HG03064 (cell line): ENCODE measurements around the gene CACNA1C.
"Not testable (repeated sequence)": the region's sequence is repeated elsewhere in the genome, so short reads cannot be mapped to it uniquely, and the experiment has no call there.

ENCODE experiments used
- ATAC-seq: cut with Tn5 transposase; IDR thresholded peaks from one replicate; pipeline ENCODE4 v1.9.1; 2021; ENCODE audit warnings: low read depth; ENCODE audit not compliant: unreplicated experiment

Gene CACNA1C

GRCh38 chr12:2074792-2075191, 22.0 kb downstream of the CACNA1C start:
- no peak for ATAC-seq

- no peak for ATAC-seq
Observed at GRCh38 chr12:2075508-2076195, 22.9 kb downstream of the CACNA1C start.

GRCh38 chr12:2076196-2076570, 23.4 kb downstream of the CACNA1C start:
- no peak for ATAC-seq

GRCh38 chr12:2076728-2077127, 23.9 kb downstream of the CACNA1C start:
- ATAC-seq, result no peak

- ATAC-seq, result no peak
Observed at GRCh38 chr12:2080604-2081003, 27.8 kb downstream of the CACNA1C start.

GRCh38 chr12:2082321-2082720, 29.5 kb downstream of the CACNA1C start:
- no peak for ATAC-seq

- no peak for ATAC-seq
Observed at GRCh38 chr12:2083008-2083407, 30.2 kb downstream of the CACNA1C start.

GRCh38 chr12:2083561-2083960, 30.8 kb downstream of the CACNA1C start:
- ATAC-seq, result no peak

- no peak for ATAC-seq
Observed at GRCh38 chr12:2084553-2085296, 31.9 kb downstream of the CACNA1C start.

GRCh38 chr12:2092354-2092753, 39.6 kb downstream of the CACNA1C start:
- ATAC-seq, result no peak

- ATAC-seq, result no peak
Observed at GRCh38 chr12:2092890-2093289, 40.1 kb downstream of the CACNA1C start.

- ATAC-seq, result no peak
Observed at GRCh38 chr12:2094597-2094996, 41.8 kb downstream of the CACNA1C start.

GRCh38 chr12:2095878-2096277, 43.1 kb downstream of the CACNA1C start:
- no peak for ATAC-seq

GRCh38 chr12:2097617-2098016, 44.8 kb downstream of the CACNA1C start:
- ATAC-seq, result no peak

GRCh38 chr12:2098852-2099251, 46.1 kb downstream of the CACNA1C start:
- no peak for ATAC-seq

- ATAC-seq, result no peak
Observed at GRCh38 chr12:2099595-2099994, 46.8 kb downstream of the CACNA1C start.

- no peak for ATAC-seq
Observed at GRCh38 chr12:2101359-2101758, 48.6 kb downstream of the CACNA1C start.

GRCh38 chr12:2101771-2102170, 49.0 kb downstream of the CACNA1C start:
- ATAC-seq, result no peak

GRCh38 chr12:2102736-2103135, 49.9 kb downstream of the CACNA1C start:
- not testable (repeated sequence) for ATAC-seq

- ATAC-seq, result not testable (repeated sequence)
Observed at GRCh38 chr12:2105387-2105786, 52.6 kb downstream of the CACNA1C start.

- ATAC-seq, result no peak
Observed at GRCh38 chr12:2108166-2108565, 55.4 kb downstream of the CACNA1C start.

- no peak for ATAC-seq
Observed at GRCh38 chr12:2108975-2109671, 56.3 kb downstream of the CACNA1C start.
